ENCODE results near the gene DTX1.

Gene DTX1

DNA sequence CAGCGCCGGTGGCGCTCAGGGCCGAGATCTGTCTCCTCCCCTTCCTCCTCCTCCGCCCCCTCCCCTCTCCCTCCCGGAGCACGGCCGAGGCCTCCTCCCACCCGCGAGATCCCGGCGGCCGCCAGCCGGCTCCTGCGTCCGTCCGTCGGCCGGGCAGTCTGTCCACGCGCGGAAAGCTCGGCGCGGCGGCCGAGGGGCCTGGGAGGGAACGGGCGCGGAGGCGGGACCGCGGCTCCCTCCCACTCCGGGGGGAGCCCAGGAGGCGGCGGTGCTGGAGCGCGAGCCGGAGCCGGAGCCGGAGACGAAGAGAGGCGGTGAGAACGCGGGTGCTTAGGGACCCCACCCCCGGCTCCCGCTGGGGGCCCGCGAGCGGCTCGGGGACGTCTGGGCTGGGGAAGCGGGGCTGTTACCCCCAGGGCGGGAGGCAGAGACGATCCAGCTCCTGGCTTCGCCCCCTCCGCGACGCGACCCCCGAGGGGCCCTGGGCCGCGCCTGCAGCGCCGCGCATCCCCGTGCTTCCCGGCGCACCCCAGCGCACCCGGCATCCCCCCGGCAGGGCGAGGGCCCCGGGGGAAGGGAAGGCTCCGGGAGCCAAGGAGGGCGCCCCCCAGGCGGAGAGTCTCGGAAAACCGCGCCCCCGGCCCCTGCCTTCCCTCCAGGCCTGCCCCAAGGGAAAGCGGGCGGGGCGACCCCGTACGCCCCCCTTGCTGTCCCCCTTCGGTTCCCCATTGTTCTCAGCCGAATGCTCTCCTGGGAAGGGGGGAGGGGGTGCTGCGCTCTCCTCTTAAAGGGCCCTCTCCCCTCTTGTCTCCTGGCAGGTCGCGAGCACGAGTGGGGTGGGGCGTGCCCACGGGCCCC lies at the start of gene DTX1:
TSS of gene DTX1 (plus strand) at position 100 of the 858 bp plus-strand sequence. CDS start 1,463 bp downstream, outside the sequence.
- DNase-seq = no peak

- no peak for DNase-seq
Measured at GRCh38 chr12:113007166-113007565, 49.4 kb upstream of the DTX1 start.

- DNase-seq = no peak
Measured at GRCh38 chr12:113010701-113011100, 45.8 kb upstream of the DTX1 start.

DNA sequence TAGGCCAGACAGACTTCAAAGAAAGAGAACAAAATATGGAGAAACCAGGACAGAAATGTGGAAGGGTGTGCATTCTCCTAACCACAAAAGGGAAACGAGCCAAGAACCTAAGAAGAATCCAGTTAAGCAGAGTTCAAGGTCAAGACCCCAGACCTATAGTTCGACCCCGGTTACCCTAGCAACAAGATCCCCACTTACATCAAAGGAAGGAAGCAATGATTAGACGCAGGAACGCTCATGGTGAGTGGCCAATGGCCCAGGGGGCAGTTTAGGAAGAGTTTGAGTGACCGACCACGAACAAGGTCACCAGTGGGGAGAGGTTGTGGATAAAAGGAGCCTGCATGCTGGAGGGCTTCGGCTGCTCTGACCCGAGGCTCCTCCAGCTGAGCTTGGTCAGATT lies 42.0 kb upstream of the DTX1 start:
- no peak for DNase-seq

- no peak for DNase-seq
Measured at GRCh38 chr12:113016796-113017195, 39.7 kb upstream of the DTX1 start.

DNA sequence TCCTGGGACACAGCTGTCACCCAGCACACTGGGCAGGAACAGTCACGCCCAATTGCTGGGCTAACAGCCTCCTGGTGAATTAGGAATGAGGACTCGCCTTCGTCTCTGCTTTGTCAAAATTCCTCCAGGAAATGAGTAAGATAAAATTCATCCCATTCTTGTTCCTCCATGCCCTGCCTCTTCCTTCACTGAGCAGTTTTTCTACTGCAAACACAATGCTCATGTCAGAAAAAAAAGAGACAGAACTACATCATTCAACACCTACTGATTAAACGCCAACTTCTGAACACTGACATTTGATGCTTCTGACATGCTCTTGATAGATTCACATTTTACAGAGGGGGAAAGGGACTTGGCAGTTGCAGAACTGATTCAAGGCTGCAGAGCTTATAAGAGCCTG lies 37.5 kb upstream of the DTX1 start:
- DNase-seq = no peak

- DNase-seq = no peak
Measured at GRCh38 chr12:113021500-113021899, 35.0 kb upstream of the DTX1 start.

DNA sequence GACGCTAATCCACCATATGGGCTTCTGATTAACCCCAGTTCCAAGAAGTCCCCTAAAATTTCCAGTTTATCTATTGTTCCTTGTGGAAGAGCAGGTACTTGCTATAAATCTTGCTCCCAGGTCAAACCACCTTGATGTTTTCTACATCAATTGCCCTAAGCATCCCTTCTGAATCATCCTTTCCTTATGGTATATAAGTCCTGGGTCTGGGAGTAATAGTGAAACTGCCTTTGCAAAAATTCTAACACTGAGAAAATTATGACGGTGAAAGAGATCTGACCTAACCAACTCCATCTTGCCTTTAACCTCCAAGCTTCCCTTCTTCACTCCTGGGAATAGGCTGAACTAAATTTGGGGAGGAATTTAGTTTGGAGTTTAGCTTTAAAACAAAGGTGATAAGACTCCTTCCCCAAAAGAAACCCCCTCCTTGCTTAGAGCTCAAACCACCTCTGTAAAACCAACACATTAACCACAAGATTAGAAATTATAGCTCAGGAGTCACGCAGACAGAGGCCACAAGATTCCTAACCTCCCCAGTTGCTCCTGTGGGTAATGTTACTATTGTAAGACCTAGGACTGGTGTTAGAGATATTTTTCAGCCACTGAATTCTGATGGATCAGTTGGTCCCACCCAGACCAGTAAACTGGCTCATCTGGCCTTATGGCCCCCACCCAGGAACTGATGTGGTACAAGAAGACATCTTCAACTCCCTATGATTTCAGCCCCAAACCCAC lies 33.8 kb upstream of the DTX1 start:
- DNase-seq = no peak

DNA sequence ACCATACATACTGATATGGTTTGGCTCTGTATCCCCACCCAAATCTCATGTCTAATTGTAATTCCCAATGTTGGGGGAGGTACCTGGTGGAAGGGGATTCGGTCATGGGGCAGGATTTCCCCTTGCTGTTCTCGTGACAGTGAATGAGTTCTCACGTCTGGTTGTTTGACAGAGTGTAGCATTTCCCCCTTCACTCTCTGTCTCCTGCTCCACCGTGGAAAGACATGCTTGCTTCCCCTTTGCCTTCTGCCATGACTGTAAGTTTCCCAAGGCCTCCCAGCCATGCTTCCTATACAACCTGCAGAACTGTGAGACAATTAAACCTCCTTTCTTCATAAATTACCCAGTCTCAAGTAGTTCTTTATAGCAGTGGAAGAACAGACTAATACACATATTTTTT lies 28.8 kb upstream of the DTX1 start:
- peak; percentile 32 for DNase-seq

GRCh38 chr12:113030875-113031525 lies 25.5 kb upstream of the DTX1 start:
- peak; percentile 52 for DNase-seq

GRCh38 chr12:113039911-113040445 lies 16.6 kb upstream of the DTX1 start:
- DNase-seq = peak; percentile 35

- DNase-seq = peak; percentile 97
Measured at GRCh38 chr12:113040722-113041171, 15.8 kb upstream of the DTX1 start.

DNA sequence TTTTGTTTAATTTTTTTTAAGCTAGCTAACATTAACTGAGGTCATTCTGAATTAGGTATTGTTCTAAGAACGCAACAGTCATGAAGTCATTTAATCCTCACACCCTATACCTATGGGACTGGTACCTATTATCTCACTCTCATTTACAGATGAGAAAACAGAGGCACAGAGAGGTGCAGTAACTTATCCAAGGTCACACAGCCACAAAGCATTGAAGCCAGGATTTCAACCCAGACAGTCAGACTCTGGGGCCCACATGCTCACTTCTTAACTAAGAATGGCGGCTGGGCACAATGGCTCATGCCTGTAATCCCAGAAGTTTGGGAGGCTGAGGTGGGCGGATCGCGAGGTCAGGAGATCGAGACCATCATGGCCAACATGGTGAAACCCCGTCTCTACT lies 15.0 kb upstream of the DTX1 start:
- no peak for DNase-seq

DNA sequence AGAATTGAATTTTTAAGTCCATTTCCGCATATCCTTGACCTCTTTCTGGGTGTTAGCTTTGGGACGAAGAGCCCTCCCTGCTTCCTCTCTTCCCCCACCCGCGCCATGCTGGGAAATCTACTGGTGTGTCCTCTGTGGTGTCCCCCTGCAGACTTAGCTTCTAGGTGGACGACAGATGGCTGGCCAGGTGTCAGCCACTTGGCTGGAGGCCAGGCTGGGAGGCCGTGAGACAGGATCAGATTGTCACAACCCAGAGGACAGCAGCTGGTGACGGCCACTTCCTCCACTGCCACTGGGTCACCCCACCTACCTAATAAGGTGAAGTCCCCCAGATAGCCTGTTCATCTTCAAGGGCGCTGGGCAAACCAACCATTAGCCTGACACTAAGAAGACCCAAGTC lies 13.3 kb upstream of the DTX1 start:
- DNase-seq = no peak

GRCh38 chr12:113044516-113044915 lies 12.0 kb upstream of the DTX1 start:
- DNase-seq = no peak

DNA sequence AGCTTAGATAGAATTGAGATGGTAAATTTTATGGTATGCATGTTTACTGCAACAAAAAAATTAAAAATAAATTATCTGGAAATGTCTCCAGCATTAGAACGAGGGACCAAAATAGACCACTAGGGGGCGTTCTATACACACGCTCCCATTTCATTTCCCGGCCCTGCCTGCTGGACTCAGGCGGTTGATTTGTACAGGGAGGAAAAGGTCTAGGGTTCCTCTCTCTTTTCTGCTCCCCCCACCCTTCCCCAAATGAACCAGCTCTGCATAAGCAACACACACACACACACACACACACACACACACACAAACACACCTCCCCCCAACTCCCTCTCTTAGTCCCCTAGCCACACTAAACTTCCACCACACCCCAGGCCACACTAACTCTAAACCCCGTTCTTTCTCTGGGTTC lies 7.8 kb upstream of the DTX1 start:
- DNase-seq = peak; percentile 86

GRCh38 chr12:113049976-113050742 lies 6.4 kb upstream of the DTX1 start:
- no peak for DNase-seq

GRCh38 chr12:113050795-113051194 lies 5.7 kb upstream of the DTX1 start:
- DNase-seq = no peak

DNA sequence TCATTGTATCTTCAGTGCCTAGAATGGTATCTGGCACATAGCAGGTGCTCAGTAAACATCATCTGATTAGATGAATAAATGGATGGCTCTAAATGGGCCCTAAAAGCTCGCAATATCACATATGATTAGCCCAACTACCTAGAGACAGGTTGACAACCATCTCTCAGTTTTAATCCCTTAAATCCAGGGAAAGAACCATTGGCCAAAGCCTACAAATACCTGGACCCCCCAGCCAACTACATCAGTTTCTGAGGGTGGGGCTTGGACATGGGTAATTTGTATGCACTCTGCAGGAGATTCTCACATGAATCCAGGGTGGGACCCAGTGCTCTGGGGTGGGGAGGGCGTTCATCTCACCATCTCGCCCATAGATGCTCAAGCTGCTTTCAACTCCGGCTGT lies 4.8 kb upstream of the DTX1 start:
- DNase-seq = no peak

DNA sequence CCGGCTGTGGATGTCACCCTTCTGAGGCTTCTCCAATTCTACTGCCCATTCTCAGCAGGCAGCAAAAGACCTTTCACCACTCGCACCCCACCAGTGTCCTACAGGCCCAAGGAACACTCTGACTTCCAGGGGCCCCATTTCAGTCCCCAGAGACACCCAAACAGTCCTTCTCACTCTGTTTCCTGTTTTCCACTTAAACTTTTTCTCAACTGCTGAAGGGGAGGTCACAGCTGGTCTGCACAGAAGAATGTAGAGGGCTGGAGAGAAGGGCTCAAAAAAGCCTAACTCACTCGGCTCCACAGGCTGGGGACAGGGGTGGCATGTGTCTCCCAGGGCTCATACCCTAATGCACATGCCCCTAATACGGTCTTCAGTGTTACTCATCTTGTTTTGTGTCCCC lies 4.2 kb upstream of the DTX1 start:
- no peak for DNase-seq

- DNase-seq = no peak
Measured at GRCh38 chr12:113054948-113055486, 1.5 kb upstream of the DTX1 start.
